HG03354 (cell line): ENCODE data around the gene P4HTM.

Experiments used
- ATAC-seq: cut with Tn5 transposase; IDR thresholded peaks from one replicate; pipeline ENCODE4 v1.9.1; 2021; ENCODE audit warnings: mild to moderate bottlenecking; ENCODE audit not compliant: unreplicated experiment, poor library complexity, severe bottlenecking

P4HTM gene

DNA sequence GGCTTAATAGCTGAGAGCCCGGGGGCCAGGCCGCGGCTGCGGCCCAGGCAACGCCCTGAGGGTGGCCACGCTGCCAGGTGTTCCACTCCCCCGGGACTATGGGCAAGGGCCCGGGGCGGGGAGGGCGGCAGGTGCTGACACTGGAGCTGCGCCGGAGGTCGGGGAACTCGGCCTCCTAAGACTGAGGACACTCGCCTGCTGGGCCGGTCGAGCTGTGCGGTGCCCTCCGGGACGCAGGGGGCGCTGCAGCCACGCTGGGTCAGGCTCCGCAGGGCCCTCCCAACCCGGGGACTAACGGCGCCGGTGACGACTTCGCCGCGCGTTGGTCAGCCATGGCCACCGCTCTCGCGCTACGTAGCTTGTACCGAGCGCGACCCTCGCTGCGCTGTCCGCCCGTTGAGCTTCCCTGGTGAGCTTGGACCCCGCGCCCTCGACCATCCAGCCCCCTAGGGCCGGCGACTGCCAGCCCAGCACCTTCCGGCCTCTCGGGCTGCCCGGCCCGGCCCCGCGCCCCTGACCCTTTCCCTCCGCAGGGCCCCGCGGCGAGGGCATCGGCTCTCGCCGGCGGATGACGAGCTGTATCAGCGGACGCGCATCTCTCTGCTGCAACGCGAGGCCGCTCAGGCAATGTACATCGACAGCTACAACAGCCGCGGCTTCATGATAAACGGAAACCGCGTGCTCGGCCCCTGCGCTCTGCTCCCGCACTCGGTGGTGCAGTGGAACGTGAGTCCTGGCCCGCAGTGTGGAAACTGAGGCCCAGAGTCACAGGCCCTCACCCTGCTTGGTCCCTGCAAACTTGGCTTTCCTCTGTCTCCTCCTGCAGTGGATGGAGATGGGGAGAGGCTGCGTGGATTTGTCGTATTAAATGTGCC lies 32.0 kb downstream of the P4HTM start, which contains the start of gene NDUFAF3:
NDUFAF3 (plus strand) TSS at position 309 of the 875 bp plus-strand sequence; CDS start at position 333, 24 bp downstream.
- peak; percentile 67 for ATAC-seq

DNA sequence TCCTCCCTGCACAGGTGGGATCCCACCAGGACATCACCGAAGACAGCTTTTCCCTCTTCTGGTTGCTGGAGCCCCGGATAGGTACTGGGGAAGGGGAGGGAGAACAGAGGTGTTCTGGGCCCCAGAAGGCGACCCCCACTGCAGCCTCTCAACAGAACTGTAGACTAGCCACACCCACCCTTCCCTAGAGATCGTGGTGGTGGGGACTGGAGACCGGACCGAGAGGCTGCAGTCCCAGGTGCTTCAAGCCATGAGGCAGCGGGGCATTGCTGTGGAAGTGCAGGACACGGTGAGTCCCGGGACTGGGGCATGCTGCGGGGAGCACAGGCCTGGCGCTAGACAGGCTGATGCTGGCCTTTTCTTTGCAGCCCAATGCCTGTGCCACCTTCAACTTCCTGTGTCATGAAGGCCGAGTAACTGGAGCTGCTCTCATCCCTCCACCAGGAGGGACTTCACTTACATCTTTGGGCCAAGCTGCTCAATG lies 32.7 kb downstream of the P4HTM start:
- ATAC-seq = no peak

DNA sequence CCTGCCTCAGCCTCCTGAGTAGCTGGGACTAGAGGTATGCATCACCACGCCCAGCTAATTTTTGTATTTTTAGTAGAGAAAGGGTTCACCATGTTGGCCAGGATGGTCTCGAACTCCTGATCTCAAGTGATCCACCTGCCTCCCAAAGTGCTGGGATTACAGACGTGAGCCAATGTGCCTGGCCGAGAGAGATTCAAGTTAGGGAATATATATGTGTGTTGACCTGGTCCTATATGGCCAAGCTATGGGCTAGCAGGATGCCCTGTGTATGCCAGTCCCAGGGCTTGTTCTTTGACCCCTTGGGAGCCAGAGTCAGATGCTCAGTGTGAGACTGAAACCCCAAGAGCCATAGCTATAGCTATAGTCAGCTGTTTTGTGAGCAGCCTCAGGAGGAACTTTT lies 33.7 kb downstream of the P4HTM start:
- no peak for ATAC-seq

DNA sequence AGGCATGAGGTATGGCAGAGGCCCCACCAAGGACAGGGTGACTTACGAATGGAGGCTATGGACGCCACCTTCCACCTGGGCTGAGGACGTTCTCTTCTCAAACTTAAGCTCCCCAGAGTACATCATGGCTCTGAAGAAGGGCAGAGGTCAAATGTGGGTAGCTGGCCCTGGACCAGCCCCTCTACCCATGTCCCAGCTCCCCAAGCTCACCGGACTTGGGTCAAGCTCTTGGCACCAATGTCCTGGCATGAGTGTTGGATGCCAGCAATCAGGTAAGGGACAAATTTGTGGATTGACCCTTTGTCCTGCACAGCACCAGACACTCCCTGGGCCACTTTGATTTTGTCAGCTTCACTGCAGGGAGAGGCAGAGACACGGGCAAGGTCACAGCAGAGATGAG lies 34.4 kb downstream of the P4HTM start:
- no peak for ATAC-seq

DNA sequence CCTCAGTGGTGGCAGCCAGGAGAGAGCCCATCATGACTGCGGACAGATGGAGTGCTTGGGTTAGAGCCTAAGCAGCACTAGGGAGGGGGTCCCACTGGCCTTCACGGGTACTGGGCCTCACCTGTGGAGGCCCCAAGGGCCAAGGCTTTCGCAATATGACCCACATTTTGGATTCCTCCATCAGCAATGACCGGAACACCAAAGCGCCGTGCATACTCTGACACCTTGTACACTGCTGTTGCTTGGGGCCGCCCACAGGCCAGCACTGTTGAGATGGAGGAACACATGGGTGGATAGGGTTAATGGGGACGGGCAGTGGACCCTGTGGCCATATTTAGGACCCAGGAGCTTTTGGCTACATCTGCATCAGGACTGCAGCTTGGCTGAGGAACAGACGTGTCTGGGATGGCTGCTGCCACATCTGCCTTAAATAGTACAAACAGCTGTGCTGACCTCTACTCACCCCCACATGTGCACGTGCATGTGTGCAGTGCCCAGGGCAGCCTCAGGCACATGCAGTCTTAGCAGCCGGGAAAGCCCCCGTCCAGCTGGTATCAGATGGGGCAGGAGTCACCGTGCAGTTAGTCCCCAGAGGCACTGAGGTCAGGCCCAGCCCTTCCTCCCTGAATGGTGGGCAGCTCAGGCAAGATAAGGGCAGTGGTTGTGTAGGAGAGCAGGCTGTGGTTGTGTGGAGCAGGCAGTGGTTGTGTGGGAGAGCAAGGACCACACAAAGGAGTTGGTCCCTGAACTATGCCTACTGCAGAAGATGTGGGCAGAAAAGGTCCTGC lies 35.2 kb downstream of the P4HTM start:
- ATAC-seq = no peak

DNA sequence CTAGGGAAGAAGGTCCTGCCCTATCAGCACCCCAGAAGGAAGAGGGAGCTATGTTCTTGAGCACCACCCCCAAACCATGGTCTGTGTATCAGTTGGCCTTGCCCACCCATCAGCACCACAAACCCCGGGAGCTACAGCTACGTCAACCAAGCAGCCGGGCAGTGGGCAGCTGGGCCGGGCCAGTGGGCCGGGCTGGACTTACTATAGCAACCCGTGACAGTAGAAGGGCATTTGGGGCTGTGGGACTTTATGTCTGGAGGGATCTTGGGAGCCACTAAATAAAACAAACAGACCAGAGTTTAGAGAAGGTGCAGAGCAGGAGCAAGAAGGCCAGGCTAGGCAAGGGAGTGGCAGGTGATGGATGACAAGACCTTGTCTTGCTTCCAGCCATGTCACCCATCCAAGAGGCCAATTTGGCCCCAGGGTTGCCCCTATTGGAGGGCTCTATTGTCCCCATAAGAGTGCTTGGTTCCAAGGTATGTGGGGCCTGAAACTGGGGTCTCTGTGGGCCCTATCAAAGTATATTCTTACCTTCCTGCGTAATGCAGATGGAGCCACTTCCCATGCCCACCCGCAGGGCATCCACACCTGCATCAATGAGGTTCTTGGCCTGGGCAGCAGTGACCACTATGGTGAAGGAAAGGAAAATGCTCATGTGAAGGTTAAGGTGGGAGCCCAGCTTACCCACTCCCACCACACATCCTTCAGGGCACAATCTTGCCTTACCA lies 35.9 kb downstream of the P4HTM start:
- no peak for ATAC-seq

DNA sequence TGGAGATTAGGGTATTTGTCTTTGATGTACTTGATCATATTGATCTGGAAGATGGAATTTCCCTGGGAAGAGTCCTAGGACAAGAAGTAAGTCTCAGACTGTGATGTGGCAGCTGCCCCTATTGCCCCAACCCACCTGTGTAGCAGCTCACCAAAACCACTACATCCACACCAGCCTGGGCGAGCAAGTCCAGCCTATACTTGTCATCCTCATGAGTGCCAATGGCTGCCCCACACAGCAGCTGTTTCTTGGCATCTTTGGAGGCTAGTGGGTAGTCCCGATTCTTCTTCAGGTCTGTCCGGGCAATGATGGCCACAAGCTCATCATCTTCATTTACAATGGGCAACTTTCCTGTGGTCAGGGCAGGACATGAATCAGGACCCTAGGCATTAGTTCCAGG lies 36.5 kb downstream of the P4HTM start:
- no peak for ATAC-seq

DNA sequence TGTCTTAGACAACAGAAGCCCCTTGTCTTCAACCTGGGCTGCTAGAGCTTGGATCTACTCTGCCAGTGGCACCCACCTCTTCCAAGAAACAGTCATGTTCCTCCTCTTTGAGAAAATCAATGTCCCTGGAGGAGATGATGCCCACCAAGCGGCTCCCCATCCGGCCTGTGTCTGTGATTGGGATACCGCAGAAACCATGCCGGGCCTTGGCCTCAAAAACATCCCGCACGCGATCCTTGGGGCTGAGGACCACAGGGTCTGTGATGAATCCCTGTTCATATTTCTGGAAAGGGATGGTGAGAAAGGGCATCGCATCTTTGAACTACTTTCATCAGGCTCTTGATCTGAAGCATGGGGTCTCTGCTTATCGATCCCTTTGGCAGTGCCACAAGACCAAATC lies 37.6 kb downstream of the P4HTM start:
- no peak for ATAC-seq

DNA sequence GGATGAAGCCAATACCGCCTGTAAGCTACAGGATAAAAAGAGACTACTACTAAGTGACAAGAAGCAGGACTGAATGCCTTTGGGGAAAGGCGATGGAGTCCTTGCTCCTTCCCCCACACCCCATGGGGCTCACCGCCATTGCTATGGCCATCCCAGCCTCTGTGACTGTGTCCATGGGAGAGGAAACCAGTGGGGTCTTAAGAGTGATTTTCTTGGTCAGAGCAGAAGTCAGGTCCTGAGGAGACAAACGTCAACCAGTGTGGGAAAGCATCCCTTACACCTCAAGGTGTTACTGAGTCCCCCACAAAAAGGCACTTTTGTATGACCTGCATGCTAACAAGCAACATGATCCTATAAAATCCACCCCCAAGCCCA lies 38.2 kb downstream of the P4HTM start:
- ATAC-seq = no peak

DNA sequence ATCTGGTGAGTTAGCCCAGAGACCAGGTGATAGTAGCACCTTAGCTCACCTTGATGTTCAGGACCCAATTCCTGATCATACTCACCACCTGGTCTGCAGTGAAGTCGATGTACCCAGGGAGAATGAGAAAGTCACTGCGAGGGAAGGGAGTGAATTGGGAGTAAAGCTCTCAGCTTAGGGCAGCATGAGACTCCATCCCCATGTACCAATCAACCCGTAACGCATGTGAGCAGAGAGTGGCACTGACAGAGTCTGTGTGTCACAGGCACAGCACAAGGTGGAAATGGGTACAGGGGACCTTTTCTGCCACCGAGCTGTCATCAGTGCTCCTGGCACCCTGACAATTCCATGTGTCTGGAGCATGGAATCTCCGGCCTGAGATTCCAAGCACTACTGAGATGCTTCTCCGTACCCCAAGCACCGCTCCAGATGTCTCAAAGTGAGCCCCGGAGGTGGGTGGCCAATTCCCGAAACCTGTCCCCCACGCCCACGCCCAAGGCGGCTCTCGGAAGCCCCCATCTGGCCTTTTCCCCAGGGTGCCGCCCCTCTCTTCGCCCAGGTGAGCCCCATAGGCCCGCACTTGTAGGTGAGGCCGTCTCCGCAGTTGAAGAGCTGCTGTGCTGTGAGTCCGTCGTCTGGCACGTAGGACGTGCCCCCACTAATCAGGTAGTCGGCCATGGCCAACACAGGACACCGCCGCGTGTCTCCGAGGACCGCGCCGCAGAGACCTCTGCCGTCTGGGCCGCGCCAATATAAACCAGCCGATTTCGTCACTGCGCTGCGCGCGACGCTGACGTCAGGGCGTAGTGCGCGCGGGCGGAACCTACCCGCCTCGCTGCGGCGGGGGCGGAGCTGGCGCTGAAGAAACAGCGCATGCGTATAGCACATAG lies 38.9 kb downstream of the P4HTM start, which contains the start of gene IMPDH2:
IMPDH2 (minus strand) TSS at position 726 of the 890 bp plus-strand sequence; CDS start at position 678, 48 bp downstream.
- peak; percentile 91 for ATAC-seq

DNA sequence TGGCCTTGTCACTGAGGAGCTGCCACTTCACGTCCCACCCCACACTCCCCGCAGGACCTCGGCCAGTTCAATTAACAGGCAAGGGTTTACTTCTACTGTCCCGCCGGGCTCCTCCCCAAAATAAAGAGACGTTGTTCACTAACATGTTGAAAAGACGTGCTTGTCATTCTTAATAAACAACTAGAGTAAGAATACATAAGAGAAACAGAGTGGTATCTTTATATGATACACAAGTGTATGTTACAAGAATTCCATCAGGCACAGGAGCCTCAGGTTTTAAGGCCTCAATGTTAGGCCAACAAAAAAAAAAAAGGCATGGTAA lies 39.5 kb downstream of the P4HTM start:
- no peak for ATAC-seq

DNA sequence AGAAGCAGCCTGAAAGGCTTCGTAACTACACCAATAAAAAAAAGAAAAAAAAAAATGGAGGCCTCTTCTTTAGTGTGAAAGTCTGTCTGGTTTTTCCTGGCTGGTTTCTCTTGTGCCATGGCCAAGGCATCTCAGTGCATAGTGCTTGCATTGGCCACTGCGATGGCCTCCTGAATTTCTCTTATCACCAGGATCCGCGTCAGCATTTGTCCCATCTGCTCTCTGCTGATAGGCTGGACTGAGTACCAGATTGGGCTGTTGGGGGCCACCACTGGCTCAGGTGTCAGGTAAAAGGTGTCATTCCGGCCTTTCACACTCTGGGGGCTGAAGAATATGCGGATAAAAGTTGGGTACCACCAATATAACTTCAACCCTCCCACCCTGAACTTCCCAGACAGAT lies 40.3 kb downstream of the P4HTM start:
- no peak for ATAC-seq

DNA sequence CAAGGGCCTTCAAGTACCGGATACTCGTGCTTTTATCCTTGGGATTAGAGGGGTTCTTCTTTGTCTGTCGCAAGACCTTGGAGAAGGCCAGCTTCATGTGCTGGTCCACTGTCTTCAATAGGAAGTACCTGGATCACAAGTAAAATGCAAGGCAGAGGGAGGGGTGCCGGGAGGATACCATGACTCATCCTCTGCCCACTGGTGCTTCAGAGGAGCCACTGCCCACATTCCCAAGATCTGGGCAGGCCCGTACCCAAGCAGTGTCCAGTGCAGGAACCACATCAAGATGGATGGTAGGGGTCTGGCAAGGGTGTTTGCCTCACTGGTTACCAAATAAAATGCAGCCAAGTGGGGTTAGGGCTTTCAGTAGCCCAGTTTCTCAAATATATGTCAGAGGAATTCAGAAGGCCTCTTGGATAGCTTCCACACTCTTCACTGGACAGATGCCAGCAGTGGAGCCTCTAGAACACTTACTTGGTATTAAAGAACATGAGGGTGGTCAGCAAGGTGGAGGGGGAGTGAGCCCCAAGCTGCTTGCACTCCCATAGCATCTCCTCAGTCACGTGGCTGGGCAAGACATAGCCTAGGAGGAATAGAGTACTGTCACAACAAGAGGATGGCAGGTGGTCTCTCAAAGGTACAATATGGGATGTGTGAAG lies 42.7 kb downstream of the P4HTM start:
- no peak for ATAC-seq

DNA sequence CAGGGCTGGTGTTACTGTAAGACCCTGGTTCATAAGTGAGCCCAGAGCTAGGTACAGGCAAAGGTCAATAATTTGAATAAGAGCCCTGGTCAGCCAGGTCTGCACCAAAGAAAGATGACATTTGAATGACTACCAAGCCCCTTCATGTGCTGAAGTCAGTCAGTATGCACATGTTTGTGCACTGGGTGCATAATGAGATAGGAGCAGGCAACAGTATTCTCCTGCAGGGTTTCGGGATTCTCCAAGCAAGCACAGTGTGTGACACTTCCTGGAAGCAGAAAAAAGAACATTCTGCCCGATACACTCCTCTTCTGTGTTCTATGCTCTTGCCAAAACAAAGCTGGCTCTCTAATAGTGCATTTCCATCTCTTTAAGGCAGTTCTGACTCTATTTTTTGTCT lies 44.6 kb downstream of the P4HTM start:
- no peak for ATAC-seq

DNA sequence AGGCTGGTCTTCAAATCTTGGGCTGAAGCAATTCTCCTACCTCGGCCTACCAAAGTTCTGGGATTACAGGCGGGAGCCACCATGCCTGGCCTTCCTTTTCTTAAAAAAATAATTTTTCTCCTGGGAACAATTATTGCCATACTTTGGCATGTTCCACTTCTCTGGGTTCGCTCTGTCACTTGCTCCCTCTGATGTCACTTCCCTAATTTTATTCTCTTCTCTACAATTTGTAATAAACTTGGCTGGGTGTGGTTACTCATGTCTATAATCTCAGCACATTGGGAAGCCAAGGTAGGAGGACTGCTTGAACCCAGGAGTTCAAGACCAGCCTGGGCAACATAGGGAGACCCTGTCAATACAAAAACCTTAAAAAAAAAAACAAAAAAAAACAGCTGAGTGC lies 45.2 kb downstream of the P4HTM start:
- ATAC-seq = no peak

DNA sequence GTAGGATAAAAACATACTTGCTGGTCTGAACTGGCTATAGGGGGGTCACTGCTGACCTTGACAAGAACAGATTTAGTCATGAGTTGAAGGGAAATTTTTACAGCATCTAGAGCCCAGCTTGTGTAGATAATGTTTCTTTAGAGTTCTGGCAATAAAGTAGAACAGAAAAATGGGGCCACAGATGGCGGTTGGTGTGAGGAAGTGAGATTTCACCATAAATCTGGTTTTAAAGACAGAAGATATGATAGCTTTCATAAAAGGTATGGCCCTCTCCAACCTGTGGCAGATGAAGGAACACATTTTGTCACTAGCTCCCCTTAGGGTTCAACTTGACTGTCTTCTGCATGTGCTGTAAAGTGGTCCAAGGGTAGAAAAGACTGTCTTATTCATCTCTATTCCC lies 63.5 kb downstream of the P4HTM start:
- no peak for ATAC-seq

DNA sequence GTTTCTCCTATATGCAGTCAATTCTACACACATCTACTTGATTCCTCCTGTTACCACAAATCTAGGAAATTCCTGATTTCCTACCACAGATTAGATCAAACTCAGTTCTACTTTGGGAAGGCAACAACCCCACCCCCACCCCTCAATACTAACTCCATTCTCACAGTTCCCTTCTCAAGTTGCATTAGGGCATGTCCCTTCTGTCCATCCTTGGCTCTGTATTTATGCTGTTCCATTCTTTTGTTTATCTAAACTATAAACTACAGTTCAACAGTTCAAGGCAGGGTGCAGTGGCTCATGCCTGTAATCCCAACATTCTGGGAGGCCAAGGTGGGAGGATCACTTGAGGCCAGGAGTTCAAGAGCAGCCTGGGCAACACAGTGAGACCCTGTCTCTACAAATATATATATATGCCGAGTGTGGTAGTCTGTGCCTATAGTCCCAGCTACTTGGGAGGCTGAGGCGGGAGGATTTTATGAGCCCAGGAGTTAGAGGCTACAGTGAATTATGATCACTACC lies 64.4 kb downstream of the P4HTM start:
- no peak for ATAC-seq
